Prostate gland (tissue), 2 donors: Measurements from ENCODE around the gene ELP5. TPM values are rescaled to one million over a fixed set of nuclear protein-coding genes. Genes with fewer than 3 reads are reported as not detected.

Experiments
- DNase-seq: peaks from one replicate; pipeline ENCODE4 v3.0.0-alpha.2; 2019; ENCODE audit warnings: low spot score
- H3K27ac ChIP-seq, 2 donors: fragments of 200-600 bp; sonication (generic); 2 replicates each; pipeline ENCODE4 v1.5.1; 2017 to 2019
- H3K27me3 ChIP-seq: fragments of 200-600 bp; sonication (generic); replicated peaks from 2 replicates; pipeline ENCODE4 v1.5.1; 2019; ENCODE audit not compliant: insufficient read depth
- H3K36me3 ChIP-seq, 2 donors: fragments of 200-600 bp; sonication (generic); 1 replicate in 1 of 2; 2 replicates in 1 of 2; pipeline versions ENCODE4 v1.5.1 to v1.8.1; 2017 to 2019
- H3K4me1 ChIP-seq: fragments of 200-600 bp; sonication (generic); replicated peaks from 2 replicates; pipeline ENCODE4 v1.5.1; 2019
- H3K4me3 ChIP-seq, 2 donors: fragments of 200-600 bp; sonication (generic); 2 replicates each; pipeline ENCODE4 v1.5.1; 2017 to 2019
- H3K9me3 ChIP-seq: fragments of 200-600 bp; sonication (generic); 2 replicates; pipeline ENCODE4 v1.5.1; 2017
- POLR2A ChIP-seq: fragments of 450-650 bp; IDR thresholded peaks from one replicate; pipeline ENCODE4 v1.6.1; 2016; ENCODE audit warnings: antibody characterized with exemption, mild to moderate bottlenecking
- POLR2AphosphoS5 ChIP-seq: sonication (generic); formaldehyde crosslinking; IDR thresholded peaks from one replicate; pipeline ENCODE4 v1.6.1; 2017; ENCODE audit warnings: antibody characterized with exemption
- WGBS: methylation state at CpG from one replicate; pipeline ENCODE4 v1.1.5; 2018; 5-methylcytosine and 5-hydroxymethylcytosine counted together
- intact Hi-C: fragments of 100-400 bp; cut with DNase I; formaldehyde crosslinking; loops from one replicate; pipeline ENCODE4 v1.14.2; 2022
- total RNA-seq, 2 donors: library from RNA; depleted of rRNA; stranded (reverse); fragments of >200 nt; gene quantifications; one replicate each; pipeline ENCODE4 v1.1.0, GENCODE V29; 2016
- TF ChIP-seq, protein P1 (sequence below), 4 experiments: fragments of 200-600 bp in 2 of 4; fragments of 450-650 bp in 2 of 4; sonication (generic) in 2 of 4; IDR thresholded peaks; 1 replicate in 3 of 4; 2 replicates in 1 of 4; pipeline ENCODE4 v1.5.1; 2016 to 2019; ENCODE audit warnings: antibody characterized with exemption in 4 of 4, mild to moderate bottlenecking in 2 of 4, moderate library complexity in 2 of 4

ELP5 gene
- total RNA-seq, 2 donors from 2014 or later: 50.1 to 65.2 TPM

DNA sequence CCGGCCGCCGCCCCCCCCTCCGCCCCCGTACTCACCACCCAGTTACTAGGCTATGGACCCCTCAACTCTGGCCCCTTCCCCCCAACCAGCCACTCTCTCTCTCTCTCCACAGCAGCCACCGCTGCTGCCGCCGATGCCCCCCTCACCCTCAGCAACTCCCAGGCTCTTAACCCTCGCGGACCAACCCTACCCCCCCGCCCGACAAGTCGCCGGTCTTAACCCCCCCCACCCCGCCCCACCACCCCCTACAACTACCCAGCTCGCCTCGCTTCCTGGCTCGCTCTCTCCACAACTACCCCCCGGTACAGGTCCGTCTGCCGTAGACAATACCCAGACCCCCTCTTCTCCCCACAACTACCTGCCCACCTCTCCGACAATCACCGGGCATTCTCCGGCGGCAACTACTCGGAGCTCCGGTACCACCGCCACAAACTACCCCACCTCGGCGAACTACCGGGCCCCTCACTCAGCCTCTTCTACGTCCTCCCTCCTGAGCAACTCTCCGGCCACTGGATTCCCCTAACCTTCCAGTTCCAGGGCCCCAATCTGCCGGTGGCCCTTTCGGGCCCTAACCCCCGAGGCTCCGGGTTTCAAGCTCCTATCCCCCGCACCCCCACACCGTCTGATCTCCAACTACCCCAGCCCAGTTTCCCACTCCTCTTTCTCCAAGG, 13.5 kb upstream of the ELP5 start:
- under 1% methylated on average over 35 of the region's 39 CpGs for WGBS
- Histone ChIP-seq H3K4me3 (peak overlapping the region; percentile 94 to 100), H3K27ac (peak overlapping the region; percentile 98 to 99), H3K9me3 (no peaks in the 10 kb centered on the region), H3K4me1 (peaks cover 18% of the 10 kb centered on the region), H3K27me3 (no peaks in the 10 kb centered on the region), H3K36me3 (peaks cover 0 to 10% of the 10 kb centered on the region in 2 donors)
- TF ChIP-seq, protein P1, sequence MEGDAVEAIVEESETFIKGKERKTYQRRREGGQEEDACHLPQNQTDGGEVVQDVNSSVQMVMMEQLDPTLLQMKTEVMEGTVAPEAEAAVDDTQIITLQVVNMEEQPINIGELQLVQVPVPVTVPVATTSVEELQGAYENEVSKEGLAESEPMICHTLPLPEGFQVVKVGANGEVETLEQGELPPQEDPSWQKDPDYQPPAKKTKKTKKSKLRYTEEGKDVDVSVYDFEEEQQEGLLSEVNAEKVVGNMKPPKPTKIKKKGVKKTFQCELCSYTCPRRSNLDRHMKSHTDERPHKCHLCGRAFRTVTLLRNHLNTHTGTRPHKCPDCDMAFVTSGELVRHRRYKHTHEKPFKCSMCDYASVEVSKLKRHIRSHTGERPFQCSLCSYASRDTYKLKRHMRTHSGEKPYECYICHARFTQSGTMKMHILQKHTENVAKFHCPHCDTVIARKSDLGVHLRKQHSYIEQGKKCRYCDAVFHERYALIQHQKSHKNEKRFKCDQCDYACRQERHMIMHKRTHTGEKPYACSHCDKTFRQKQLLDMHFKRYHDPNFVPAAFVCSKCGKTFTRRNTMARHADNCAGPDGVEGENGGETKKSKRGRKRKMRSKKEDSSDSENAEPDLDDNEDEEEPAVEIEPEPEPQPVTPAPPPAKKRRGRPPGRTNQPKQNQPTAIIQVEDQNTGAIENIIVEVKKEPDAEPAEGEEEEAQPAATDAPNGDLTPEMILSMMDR (IDR thresholded peaks at IDR 0.05): no peak
- no peak for TF ChIP-seq POLR2A
- no peak for TF ChIP-seq POLR2AphosphoS5
- no peak for DNase-seq
- intact Hi-C loops: loop anchor here (10.0 kb wide), 1 partner anchor 596 kb away; the partner anchor contains the start of gene KDM6B

DNA sequence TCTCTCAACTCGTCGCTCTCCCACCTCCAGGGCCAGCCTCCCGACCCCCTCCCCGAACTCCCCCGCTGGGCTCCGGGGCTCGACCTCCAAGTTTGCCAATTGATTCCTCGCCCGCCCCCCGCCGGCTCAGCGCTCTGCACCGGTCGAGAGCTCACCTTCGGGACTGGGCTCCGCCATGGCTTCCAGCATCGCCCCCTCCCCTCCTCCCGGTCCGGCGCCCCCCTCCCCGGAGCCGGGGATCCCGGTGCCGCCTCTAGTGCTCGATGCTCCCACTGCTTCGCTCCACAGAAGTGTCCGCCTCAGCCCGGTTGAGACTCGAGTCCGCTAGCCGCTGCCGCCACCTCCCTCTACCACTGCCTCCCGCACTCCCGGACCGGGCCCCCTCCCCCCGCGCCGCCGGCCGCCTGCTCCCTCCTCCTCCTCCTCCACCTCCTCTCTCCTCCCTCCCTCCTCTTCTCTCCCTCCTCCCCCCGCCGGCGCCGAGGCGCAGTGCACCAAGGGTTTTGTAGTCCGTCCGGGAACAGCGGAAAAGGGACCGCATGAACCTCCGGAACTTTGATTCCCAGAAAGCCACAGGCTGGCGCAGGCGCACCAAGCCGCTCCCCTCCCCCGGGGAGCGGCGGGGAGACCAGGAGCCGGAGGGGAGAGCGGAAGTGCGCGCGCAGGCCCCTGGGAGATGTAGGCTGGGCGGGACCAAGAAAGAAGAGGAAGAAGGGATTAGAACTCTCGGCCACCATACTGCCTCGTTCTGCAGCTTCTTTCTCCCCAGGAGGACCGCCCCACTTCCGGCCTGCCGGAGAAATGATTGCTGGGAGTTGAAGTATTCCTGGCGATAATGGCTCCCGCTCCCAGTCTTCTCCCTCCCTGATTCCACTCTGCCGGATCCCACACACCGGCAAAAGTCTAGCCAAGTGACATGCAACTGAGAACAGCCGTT, 12.7 kb upstream of the ELP5 start, which contains the start of gene PHF23:
PHF23 (minus strand) TSS at position 367 of the 937 bp plus-strand sequence; CDS start at position 189, 178 bp downstream.
- Histone ChIP-seq H3K4me3 (peak within 1 kb of the TSS; percentile 94 to 100), H3K36me3 (peaks cover 0 to 10% of the 10 kb centered on the region in 2 donors), H3K27me3 (no peaks in the 10 kb centered on the region), H3K4me1 (peaks cover 18% of the 10 kb centered on the region), H3K27ac (peak within 1 kb of the TSS; percentile 98 to 99), H3K9me3 (no peaks in the 10 kb centered on the region)
- intact Hi-C loops: loop anchor here (10.0 kb wide), 1 partner anchor 595 kb away; the partner anchor contains the start of gene KDM6B
- under 1% methylated on average over 70 of the region's 72 CpGs for WGBS
- peak; percentile 89 for TF ChIP-seq POLR2A
- TF ChIP-seq, protein P1 (IDR thresholded peaks at IDR 0.05): peak in 3 of 4 experiments; percentile 27 to 78 (median 33)
- peak; percentile 99 for TF ChIP-seq POLR2AphosphoS5
- DNase-seq: peak; percentile 99

DNA sequence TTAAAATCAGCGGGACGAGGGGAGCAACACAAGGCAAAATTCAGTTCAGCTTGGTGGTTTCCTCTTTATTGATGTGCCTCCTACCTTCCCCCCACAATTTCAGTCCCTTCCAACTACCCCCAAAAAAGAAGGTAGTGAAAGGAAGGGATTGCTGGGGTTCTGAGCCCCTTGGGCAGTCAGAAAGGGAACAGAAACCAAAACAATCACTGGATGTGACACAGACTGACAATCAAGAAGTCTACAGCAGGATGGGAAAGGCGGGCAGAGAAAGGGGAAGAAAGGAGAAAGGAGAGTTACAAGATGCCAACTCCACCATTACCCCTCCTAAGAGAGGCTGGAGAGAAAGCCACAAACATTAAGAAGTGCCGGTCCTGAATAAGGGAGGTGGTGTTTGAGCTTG, 11.6 kb upstream of the ELP5 start:
- intact Hi-C loops: no loop called here
- DNase-seq: no peak
- no peak for TF ChIP-seq POLR2A
- TF ChIP-seq, protein P1 (IDR thresholded peaks at IDR 0.05): no peak
- TF ChIP-seq POLR2AphosphoS5: no peak
- H3K36me3 ChIP-seq: peaks cover 0 to 12% of the 10 kb centered on the region in 2 donors
- 64% methylated on average over 4 of the region's 4 CpGs for WGBS
- peaks cover 14% of the 10 kb centered on the region for H3K4me1 ChIP-seq
- no peaks in the 10 kb centered on the region for H3K9me3 ChIP-seq
- H3K4me3 ChIP-seq: peak overlapping the region in 1 of 2 donors; percentile 76
- H3K27me3 ChIP-seq: no peaks in the 10 kb centered on the region
- peak overlapping the region; percentile 98 for H3K27ac ChIP-seq

DNA sequence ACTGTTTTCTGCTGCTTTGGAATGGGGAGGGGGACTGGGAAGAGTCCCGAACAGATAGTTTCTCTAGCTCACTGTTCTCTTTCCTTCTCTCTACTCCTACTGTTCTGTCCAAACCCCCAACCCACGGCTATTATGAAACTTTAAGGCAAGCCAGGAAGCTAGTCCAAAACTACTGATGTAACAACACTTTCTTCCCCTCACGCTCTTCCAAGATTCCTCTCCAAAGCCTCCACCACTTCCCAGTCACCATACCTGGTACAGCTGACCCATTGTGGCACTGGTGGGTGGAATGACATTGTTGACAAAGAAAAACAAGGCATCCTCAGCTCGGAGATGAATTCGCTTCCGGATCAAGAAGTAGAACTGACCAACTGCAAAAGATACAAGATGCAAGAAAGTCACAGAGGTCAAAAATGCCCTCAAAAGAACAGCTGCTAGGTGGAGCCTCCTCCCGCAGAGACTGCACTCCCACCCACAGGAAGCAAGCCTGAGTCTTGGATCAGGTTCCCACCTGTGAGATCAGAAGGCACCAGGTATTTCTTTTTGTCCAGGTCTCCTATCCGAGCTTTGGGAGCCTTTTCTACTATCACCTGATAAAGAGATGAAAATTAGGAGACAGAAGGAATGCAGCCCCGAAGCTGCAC, 10.8 kb upstream of the ELP5 start:
- Histone ChIP-seq H3K27ac (peak overlapping the region; percentile 98), H3K4me1 (peaks cover 14% of the 10 kb centered on the region), H3K27me3 (no peaks in the 10 kb centered on the region), H3K36me3 (peaks cover 0 to 18% of the 10 kb centered on the region in 2 donors), H3K4me3 (peak overlapping the region; percentile 76 to 84), H3K9me3 (no peaks in the 10 kb centered on the region)
- TF ChIP-seq POLR2A: no peak
- TF ChIP-seq, protein P1 (IDR thresholded peaks at IDR 0.05): no peak
- TF ChIP-seq POLR2AphosphoS5: no peak
- 23% methylated on average over 9 of the region's 9 CpGs for WGBS
- intact Hi-C loops: no loop called here
- DNase-seq: no peak
